Activated T-cell treated with anti-CD3 and anti-CD28 coated beads for 48 hours (primary cell): Measurements from ENCODE around the gene RPL22.

Experiments
- DNase-seq: peaks from one replicate; pipeline ENCODE4 v3.0.0-alpha.2; 2020; ENCODE audit warnings: low read depth

The RPL22 gene

GRCh38 chr1:6171548-6172124 lies 27.8 kb downstream of the RPL22 start:
- no peak for DNase-seq

DNA sequence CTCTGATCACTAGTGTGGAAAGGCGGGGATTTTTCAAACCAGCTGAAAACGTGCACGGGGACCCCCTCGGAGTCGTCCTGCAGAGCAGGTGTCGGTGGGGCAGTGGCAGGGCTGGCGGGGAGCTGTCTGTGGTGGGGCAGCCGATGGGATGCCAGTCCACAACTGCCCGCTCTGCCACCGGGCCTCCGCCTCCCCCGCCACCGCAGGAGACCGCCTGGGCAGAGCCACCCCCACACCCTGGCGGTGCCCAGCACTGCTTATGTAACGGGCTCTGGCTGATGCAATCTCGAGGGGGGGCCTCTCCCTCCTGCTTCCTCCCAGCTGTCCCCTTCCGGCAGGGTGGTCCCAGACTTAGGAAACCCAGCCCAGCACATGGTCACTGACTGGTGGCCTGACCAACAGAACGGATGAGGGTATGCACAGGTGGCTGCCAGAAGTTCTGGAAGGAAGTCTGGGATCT lies 28.6 kb downstream of the RPL22 start:
- no peak for DNase-seq

DNA sequence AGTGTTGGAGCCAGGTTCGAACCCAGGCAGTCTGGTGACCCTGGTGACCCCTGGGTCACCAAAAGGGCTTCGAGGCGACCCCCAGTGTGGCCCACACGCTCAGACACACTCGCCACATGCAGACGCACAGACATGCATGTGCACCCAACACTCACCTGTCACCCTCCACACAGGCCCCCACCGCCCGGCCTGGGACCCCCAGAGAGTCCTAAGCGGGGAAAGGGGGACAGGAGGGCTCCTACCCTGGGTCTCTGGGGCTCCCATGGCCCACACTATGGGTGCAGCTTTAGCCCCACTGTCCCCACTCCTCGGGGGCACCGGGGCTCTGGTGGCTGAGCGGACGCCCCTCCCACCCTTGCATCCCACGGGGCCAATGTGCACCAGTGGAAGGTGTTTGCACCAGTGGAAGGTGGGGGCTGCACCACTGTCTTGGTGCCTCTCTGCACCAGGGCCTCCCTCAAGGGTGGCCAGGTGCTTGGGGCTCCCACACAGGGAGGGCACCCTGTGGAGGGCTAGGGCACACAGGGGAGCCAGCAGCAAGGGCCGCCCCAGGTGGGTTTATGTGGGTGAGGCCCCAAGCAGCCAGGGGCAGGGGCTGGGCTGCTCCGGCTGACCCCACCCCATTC lies 29.2 kb downstream of the RPL22 start:
- DNase-seq, result no peak

- DNase-seq, result no peak
Observed at GRCh38 chr1:6168947-6169586, 30.3 kb downstream of the RPL22 start.

DNA sequence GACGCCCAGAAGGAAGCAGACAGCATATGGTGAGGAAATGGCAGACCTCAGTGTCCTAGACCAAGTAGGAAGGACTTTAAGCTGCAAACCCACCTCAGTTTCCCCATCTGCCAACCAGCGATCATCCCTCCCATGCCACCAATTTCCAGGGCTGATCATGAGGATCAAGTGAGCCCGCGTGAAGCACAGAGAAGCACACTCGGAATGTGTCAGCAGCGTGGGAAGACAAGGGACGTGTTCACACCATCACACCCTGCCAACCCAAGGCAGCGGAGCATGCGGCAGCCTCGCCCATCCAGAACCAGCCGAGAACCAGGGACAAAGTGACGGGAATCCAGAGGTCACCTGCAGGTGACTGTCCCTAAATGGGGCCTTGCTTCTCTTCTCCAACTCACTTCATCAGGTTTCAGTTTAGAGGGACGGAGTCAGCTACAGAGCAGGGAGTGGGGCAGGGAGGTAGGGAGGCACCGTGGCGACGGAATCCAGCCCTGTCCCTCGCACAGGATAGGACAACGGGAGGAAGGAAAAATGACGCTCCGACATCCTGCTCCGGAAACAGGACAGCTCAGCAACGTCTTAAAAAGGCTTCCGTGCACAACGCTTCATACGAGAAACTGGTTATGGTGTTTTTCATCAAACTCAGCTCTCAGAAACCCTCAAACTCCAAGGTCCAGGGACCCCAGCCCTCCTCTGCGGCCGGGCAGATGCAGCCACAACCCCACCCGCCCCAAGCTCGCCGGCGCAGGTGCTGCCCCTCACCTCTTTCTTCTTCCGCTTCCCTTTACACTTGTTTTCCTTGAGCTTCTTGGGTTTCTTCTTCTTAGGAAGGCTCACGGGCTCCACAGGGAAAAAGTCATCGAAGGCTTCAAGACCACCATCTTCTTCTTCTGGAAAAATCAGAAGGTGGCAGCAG lies 31.7 kb downstream of the RPL22 start:
- no peak for DNase-seq

- DNase-seq, result no peak
Observed at GRCh38 chr1:6166655-6167390, 32.6 kb downstream of the RPL22 start.

GRCh38 chr1:6166221-6166620 lies 33.2 kb downstream of the RPL22 start:
- no peak for DNase-seq

GRCh38 chr1:6165441-6165985 lies 33.9 kb downstream of the RPL22 start:
- no peak for DNase-seq

DNA sequence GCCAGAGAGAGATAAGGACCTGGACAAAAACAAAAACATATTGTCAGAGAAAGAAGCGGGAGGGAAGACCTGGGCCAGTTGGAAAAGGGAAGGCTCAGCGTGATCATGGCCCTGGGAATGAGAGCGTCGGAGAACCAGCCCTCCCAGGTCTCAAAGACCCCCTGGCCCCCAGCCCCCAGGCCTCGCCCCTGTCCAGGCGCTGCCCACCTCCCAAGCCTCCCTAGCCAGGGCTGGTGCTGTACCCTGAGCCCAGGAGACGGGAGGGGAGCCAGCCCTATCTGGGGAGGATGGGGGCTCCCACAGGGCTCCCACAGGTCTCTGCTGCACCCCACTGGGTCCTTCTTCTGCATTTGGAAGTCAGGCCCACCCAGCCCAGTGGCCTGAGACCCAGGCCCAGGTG lies 34.4 kb downstream of the RPL22 start:
- DNase-seq, result no peak

DNA sequence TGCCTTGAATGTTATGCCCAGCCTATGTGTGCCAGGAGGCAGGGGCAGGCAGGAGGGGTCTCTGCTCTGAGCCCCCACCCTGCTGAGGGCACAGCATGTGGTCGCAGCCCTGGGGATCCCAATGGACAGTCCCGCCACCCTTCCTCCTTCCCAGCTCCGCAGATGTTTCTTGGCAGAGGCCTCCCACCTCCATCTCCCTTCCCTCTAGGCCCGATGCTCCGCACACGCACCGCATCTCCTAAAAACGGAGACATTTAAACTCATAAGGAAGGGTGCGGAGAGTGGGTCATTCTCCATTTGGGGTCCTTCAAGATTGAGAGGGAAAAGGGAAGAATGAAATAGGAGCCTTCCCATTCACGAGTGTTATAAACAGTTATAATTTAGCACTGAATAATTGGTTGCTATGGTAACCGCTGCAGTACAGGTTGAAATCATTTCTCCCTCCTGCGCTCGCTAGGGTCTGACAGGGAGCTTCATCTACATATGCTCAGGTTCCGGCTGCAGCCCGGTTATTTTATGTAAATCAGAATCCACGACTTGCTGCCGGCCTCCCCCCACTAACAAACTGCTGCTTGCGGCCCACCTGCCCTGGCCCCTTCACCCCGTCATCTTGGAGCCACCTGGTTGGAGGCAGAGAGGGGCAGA lies 35.3 kb downstream of the RPL22 start:
- DNase-seq, result no peak

DNA sequence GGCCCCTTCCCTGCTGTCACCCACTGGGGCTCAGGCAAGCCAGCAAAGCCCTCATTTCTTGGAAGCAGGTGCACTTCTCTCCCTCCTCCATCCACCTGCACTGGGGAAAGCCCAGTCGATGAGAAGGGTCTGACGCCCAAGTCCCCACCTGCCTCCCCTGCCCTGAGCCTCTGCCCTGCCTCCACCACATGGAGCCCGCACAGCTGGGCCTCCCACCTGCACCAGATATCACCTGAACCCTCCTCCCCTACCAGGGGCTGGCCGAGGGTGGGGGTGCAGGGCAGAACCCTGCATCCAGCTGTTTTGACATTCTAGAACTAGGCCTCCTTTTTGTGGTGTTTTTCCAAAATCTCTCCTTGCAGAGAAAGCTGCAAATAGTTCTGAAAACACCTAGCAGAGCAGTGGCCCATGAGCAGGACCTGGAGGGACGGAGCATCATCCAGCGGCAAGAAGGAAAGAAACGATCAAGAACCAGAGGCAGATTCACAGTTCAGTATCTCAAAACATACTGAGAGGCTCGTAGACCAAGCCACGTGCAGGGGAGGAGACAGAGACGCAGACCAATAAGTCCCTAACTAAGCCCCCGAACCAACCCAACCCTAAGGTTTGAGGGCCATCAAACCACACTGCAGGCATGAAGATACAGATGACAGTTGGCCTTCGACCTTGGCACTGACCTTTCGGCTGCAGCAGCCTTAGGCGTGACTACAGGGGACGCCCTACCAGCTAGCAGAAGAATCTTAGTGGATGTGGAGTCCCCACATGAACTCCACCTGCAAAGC lies 36.0 kb downstream of the RPL22 start:
- DNase-seq, result no peak

DNA sequence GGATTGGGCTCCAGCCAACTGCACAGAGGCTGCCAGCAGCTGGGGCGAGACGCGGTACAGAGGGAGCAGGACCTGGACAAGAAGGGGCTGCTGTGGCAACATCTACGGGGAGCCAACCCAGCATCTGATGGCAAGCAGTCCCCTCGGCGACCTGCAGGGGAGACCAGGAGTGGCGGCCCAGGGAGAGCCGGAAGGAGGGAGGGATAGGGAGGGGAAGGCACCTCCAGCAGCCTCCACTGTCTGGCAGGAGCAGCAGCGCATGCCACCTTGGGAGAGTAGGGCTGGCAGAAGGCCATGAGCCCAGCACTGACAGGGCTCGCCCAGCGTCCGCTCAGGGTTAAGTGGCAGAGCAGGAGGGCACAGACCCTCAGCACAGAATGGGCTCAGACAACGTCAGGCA lies 36.6 kb downstream of the RPL22 start:
- no peak for DNase-seq

DNA sequence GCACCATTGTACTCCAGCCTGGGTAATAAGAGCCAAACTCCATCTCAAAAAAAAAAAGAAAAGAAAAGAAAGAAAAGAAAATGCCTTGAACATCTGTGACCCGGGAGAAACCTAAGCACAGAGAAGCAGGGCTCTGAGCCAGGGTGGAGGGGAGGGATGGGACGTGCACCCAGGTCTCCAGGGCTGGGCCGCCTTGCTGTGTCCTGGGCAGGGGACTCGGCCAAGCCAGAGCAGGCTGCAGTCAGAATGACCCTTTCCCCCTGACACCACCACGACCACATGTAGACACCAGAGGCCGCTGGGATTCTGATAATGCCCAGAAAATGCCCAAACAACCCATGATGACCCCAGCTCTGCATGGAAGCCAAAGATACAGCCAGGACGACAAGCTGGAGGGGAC lies 37.1 kb downstream of the RPL22 start:
- no peak for DNase-seq

GRCh38 chr1:6158181-6158580 lies 41.2 kb downstream of the RPL22 start:
- no peak for DNase-seq

- peak; percentile 39 for DNase-seq
Observed at GRCh38 chr1:6157528-6158174, 41.7 kb downstream of the RPL22 start.

- no peak for DNase-seq
Observed at GRCh38 chr1:6157132-6157527, 42.3 kb downstream of the RPL22 start.

- no peak for DNase-seq
Observed at GRCh38 chr1:6154525-6155319, 44.7 kb downstream of the RPL22 start.

DNA sequence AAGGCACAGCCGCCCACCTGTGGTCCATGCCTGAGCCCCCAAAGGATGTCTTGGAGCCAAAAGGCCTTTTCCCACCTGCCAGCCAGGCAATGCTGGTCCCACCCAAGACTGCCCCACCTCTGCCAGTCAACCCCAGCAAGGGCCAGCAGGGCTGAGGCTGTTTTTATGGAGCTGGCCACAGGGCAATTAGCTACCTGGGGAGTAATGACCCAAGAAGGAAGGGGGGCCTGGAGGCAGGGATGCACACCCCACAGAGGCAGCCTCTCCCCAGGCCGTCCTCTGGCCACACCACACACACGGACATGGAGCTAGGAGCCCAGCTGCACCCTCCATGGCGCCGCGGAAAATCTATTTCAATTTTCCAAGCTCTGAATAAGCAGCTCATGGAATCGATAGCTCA lies 46.5 kb downstream of the RPL22 start:
- no peak for DNase-seq

- no peak for DNase-seq
Observed at GRCh38 chr1:6152181-6152580, 47.2 kb downstream of the RPL22 start.
